T-cell (primary cell): ENCODE data around the gene IFI6. TPM values are rescaled to one million over a fixed set of nuclear protein-coding genes. Genes with fewer than 3 reads are reported as not detected.

Source experiments
- ATAC-seq, 4 experiments: fragments of 200-7000 bp in 3 of 4; fragments of 150-1000 bp in 1 of 4; cut with Tn5 transposase; replicated peaks in 1 of 4; 1 replicate in 3 of 4; 2 replicates in 1 of 4; pipeline ENCODE4 v1.10.0; 2021; ENCODE audit warnings: moderate library complexity in 3 of 4, mild to moderate bottlenecking in 2 of 4, moderate number of reproducible peaks in 1 of 4
- CTCF ChIA-PET, 2 donors: fragments of 300-600 bp; sonication (Branson Sonifier 250); formaldehyde crosslinking; loops; one replicate each; lab custom pipeline; 2022; ENCODE audit warnings: antibody characterized with exemption in 2 of 2; lab: Charles Lee
- POLR2A ChIA-PET, 2 donors: fragments of 300-600 bp; sonication (Branson Sonifier 250); formaldehyde crosslinking; loops; one replicate each; lab custom pipeline; 2022; ENCODE audit warnings: antibody characterized with exemption in 2 of 2; lab: Charles Lee
- DNase-seq, 35 experiments: peaks; one replicate each; pipeline versions ENCODE4 v3.0.0 to v3.0.0-alpha.2; 2013 to 2023
- H3K27ac ChIP-seq: one replicate; pipeline ENCODE4 v1.5.1; 2013; ENCODE audit warnings: low read length
- H3K27me3 ChIP-seq, 2 experiments: replicated peaks in 1 of 2; 1 replicate in 1 of 2; 2 replicates in 1 of 2; pipeline versions ENCODE4 v1.6.1 to v1.7.0; 2013; ENCODE audit warnings: low read length in 1 of 2, mixed read lengths in 1 of 2; ENCODE audit not compliant: control insufficient read depth in 2 of 2, insufficient read depth in 2 of 2; ENCODE audit errors: extremely low read depth in 1 of 2
- H3K36me3 ChIP-seq, 2 donors: 1 replicate in 1 of 2; 2 replicates in 1 of 2; pipeline versions ENCODE4 v1.6.1 to v1.7.0; 2013; ENCODE audit warnings: low read length in 1 of 2; ENCODE audit not compliant: control insufficient read depth in 2 of 2, insufficient read depth in 1 of 2; ENCODE audit errors: extremely low read depth in 1 of 2
- H3K4me1 ChIP-seq, 2 experiments: 1 replicate in 1 of 2; 2 replicates in 1 of 2; pipeline versions ENCODE4 v1.6.1 to v1.7.0; 2013; ENCODE audit warnings: low read length in 2 of 2, mixed read lengths in 1 of 2; ENCODE audit not compliant: insufficient read depth in 2 of 2, control insufficient read depth in 1 of 2; ENCODE audit errors: extremely low read depth in 1 of 2
- H3K4me3 ChIP-seq, 2 donors: 1 replicate in 1 of 2; 2 replicates in 1 of 2; pipeline versions ENCODE4 v1.5.1 to v1.7.0; 2013; ENCODE audit warnings: mild to moderate bottlenecking in 2 of 2, low read length in 1 of 2, moderate library complexity in 1 of 2; ENCODE audit not compliant: control insufficient read depth in 1 of 2; ENCODE audit errors: extremely low read depth in 1 of 2
- H3K9me3 ChIP-seq: 2 replicates; pipeline ENCODE4 v1.7.0; 2013
- H3K27ac Mint-ChIP-seq, 2 donors: one replicate each; pipeline ENCODE4 v1.8.0; 2020 to 2021; ENCODE audit warnings: mild to moderate bottlenecking in 2 of 2, mixed read lengths in 2 of 2
- H3K27me3 Mint-ChIP-seq, 2 donors: one replicate each; pipeline ENCODE4 v1.8.0; 2021 to 2022; ENCODE audit warnings: mixed read lengths in 2 of 2
- H3K36me3 Mint-ChIP-seq: one replicate; pipeline ENCODE4 v1.8.0; 2021; ENCODE audit warnings: mixed read lengths
- H3K4me1 Mint-ChIP-seq, 3 donors: one replicate each; pipeline ENCODE4 v1.8.0; 2020 to 2022; ENCODE audit warnings: mixed read lengths in 3 of 3, mild to moderate bottlenecking in 1 of 3
- H3K4me3 Mint-ChIP-seq, 3 donors: one replicate each; pipeline ENCODE4 v1.8.0; 2020 to 2022; ENCODE audit warnings: mild to moderate bottlenecking in 3 of 3, mixed read lengths in 3 of 3, moderate library complexity in 3 of 3
- H3K9me3 Mint-ChIP-seq, 3 donors: one replicate each; pipeline ENCODE4 v1.8.0; 2020 to 2022; ENCODE audit warnings: mixed read lengths in 3 of 3
- WGBS: methylation state at CpG from one replicate; pipeline ENCODE4 v1.1.5; 2013; ENCODE audit warnings: missing lambda C conversion rate; ENCODE audit not compliant: insufficient coverage; 5-methylcytosine and 5-hydroxymethylcytosine counted together
- total RNA-seq, 35 experiments: library from RNA in 6 of 35; stranded (reverse) in 6 of 35; fragments of 120-200 nt in 1 of 35; gene quantifications; one replicate each; pipeline versions ENCODE4 v1.2.1 to v1.2.4 and lab custom pipeline; 2013 to 2026

IFI6 gene, protein sequence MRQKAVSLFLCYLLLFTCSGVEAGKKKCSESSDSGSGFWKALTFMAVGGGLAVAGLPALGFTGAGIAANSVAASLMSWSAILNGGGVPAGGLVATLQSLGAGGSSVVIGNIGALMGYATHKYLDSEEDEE
- total RNA-seq (10 to 100 TPM; 28.2 to 52.1 (median 40.7) TPM), total RNA-seq (lab: John Stamatoyannopoulos, UW) (2.5 to 217 (median 15.0) reads per million in 29 experiments)
- 54.1 TPM for total RNA-seq (2013)

- Mint-ChIP-seq H3K27me3 (no peaks in the 10 kb centered on the region), H3K4me1 (peaks cover 32 to 46% (median 43%) of the 10 kb centered on the region in 3 donors), H3K9me3 (no peaks in the 10 kb centered on the region), H3K36me3 (peaks cover 7% of the 10 kb centered on the region), H3K4me3 (peak within 1 kb of the TSS; percentile 89 to 97 (median 95)), H3K27ac (peak within 1 kb of the TSS; percentile 98 to 99)
- ChIA-PET POLR2A (interaction anchor here in 1 of 2 donors (0.5 to 2.0 kb wide), 4 partner anchors 11 to 252 kb away, joined by 3 to 11 read pairs (median 6); partner anchors contain the start of gene FAM76A), CTCF (interaction anchor here (0.7 to 1.8 kb wide), 6 partner anchors 9 to 370 kb away, joined by 3 to 19 read pairs (median 4); partner anchors contain the start of gene FAM76A (in 1 of the 2))
- DNase-seq (peak; percentile 54 to 90 (median 71)), ATAC-seq (peak; percentile 91 to 95 (median 93))
- Histone ChIP-seq H3K9me3 (no peaks in the 10 kb centered on the region), H3K4me3 (peak within 1 kb of the TSS; percentile 58 to 71), H3K27me3 (no peaks in the 10 kb centered on the region), H3K36me3 (peaks cover 0 to 5% of the 10 kb centered on the region in 2 donors), H3K4me1 (peaks cover 12 to 42% of the 10 kb centered on the region in 2 experiments), H3K27ac (peak within 1 kb of the TSS; percentile 91)
- 0% methylated on average over 8 of the region's 10 CpGs for WGBS
These were observed at the start of gene IFI6 for GRCh38 chr1:27671964-27672749. TSS of gene IFI6 (minus strand) at chr1:27672192. CDS start at chr1:27669314, 2,878 bp downstream.

DNA sequence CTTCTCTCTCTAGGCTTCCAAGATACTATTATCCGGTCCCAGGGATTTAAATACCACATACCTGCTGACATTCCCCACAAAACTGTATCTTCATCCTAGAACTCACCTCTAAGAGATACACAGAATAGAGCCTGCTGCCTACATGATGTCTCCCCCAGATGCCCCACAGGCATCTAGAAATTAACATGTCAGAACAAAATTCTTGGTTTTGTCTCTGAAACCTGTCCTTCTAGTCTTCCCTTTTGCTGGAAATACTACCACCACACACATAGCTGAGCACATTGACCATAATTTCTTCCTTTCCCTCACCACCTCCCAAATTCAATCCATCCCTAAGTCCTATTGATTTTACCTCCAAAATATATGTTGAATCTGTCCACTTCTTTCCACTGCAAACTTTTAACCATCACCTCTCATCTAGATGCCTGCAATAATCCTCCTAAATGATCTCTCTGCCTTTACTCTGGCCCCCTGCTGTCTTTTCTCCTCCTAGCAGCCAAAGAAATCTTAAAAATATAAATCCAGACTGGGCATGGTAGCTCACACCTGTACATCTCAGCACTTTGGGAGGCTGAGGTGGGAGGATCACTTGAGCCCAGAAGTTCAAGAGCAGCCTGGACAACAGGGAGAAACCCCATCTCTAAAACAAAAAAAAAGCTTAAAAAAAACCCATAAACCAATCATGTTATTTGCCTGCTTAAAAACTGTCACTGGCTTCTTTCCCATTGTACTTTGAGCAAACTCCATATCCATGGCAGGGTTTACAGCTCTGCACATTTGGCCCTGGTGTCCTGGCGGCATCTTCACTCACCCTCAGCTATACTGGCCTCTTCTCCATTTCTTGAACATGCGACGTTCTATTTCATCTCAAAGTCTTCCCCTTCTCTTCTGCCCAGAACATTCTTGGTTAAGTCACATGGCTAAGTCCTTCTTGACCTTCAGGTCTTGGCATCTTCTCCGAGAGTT, 47.6 kb upstream of the IFI6 start:
- H3K27me3 Mint-ChIP-seq = peaks cover 12 to 22% of the 10 kb centered on the region in 2 donors
- no peaks in the 10 kb centered on the region for H3K9me3 ChIP-seq
- H3K27ac ChIP-seq = no peak overlapping the region
- ChIA-PET POLR2A (interaction anchor here in 1 of 2 donors (0.5 kb wide), 1 partner anchor 48 kb away, joined by 10 read pairs; no protein-coding TSS in a partner anchor), CTCF (interaction anchor here in 1 of 2 donors (0.6 to 1.4 kb wide), 3 partner anchors 49 to 54 kb away, joined by 3 to 5 read pairs (median 4); partner anchors contain the start of gene STX12)
- H3K36me3 Mint-ChIP-seq = peaks cover 4% of the 10 kb centered on the region
- H3K4me1 Mint-ChIP-seq = peaks cover 0 to 1% (median 1%) of the 10 kb centered on the region in 3 donors
- no peak overlapping the region for H3K27ac Mint-ChIP-seq
- peaks cover 0 to 11% of the 10 kb centered on the region in 2 experiments for H3K27me3 ChIP-seq
- H3K9me3 Mint-ChIP-seq = peaks cover 5 to 12% (median 6%) of the 10 kb centered on the region in 3 donors
- DNase-seq (peak in 3 of 35 experiments; percentile 4 to 35 (median 8)), ATAC-seq (peak in 3 of 4 experiments; percentile 35 to 66 (median 57))
- no peaks in the 10 kb centered on the region for H3K36me3 ChIP-seq
- 88% methylated on average over 3 of the region's 5 CpGs for WGBS
- H3K4me1 ChIP-seq = no peaks in the 10 kb centered on the region
- no peak overlapping the region for H3K4me3 ChIP-seq
- no peak overlapping the region for H3K4me3 Mint-ChIP-seq

DNA sequence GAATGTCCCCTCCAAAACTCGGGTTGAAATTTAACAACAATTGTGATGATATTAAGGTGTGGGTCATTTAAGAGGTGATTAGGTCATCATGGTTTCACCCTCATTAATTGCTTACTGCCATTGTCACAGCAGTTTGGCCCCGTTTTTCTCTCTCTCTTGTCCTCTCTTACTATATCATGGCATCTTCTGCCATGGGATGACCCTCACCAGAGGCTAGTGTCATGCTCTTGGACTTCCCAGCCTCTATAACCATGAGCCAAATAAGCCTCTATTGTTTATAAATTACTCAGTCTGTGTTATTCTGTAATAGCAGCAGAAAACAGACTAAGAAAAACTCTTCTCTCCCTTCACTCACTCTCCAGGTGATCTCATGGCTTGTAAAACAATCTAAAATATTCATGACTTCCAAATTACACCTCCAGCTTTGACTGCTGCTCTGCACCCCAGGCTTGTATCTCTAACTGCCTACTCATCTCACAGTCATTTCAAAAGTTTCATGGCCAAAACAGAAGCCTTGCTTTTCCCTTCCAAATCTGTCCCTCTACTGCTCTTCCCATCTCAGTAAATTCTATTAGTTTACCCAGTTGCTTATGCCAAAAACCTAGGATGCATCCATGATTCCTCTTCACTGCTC, 44.4 kb upstream of the IFI6 start:
- peaks cover 16 to 22% of the 10 kb centered on the region in 2 donors for H3K27me3 Mint-ChIP-seq
- H3K36me3 Mint-ChIP-seq = peaks cover 4% of the 10 kb centered on the region
- Histone ChIP-seq H3K9me3 (no peaks in the 10 kb centered on the region), H3K4me3 (no peak overlapping the region), H3K27ac (no peak overlapping the region), H3K4me1 (no peaks in the 10 kb centered on the region), H3K36me3 (no peaks in the 10 kb centered on the region), H3K27me3 (peaks cover 0 to 11% of the 10 kb centered on the region in 2 experiments)
- POLR2A ChIA-PET = no interaction called here
- no CpG with 5 or more reads among the region's 2 CpGs for WGBS
- no peak overlapping the region for H3K27ac Mint-ChIP-seq
- H3K4me3 Mint-ChIP-seq = no peak overlapping the region
- H3K4me1 Mint-ChIP-seq = peaks cover 0 to 1% (median 0%) of the 10 kb centered on the region in 3 donors
- DNase-seq (no peak), ATAC-seq (no peak)
- H3K9me3 Mint-ChIP-seq = peaks cover 5 to 12% (median 6%) of the 10 kb centered on the region in 3 donors
- CTCF ChIA-PET = no interaction called here

GRCh38 chr1:27713869-27714513, 42.0 kb upstream of the IFI6 start:
- ATAC-seq = no peak
- H3K36me3 ChIP-seq = no peaks in the 10 kb centered on the region
- CTCF ChIA-PET = no interaction called here
- no peak for DNase-seq
- Mint-ChIP-seq H3K27ac (no peak overlapping the region), H3K9me3 (peaks cover 5 to 12% (median 6%) of the 10 kb centered on the region in 3 donors), H3K36me3 (peaks cover 4% of the 10 kb centered on the region), H3K4me1 (peaks cover 0 to 1% (median 0%) of the 10 kb centered on the region in 3 donors), H3K27me3 (peaks cover 16 to 18% of the 10 kb centered on the region in 2 donors), H3K4me3 (no peak overlapping the region)
- no peaks in the 10 kb centered on the region for H3K4me1 ChIP-seq
- no peak overlapping the region for H3K4me3 ChIP-seq
- no peak overlapping the region for H3K27ac ChIP-seq
- WGBS = no CpG with 5 or more reads among the region's 3 CpGs
- H3K9me3 ChIP-seq = no peaks in the 10 kb centered on the region
- H3K27me3 ChIP-seq = peaks cover 0 to 11% of the 10 kb centered on the region in 2 experiments
- POLR2A ChIA-PET = no interaction called here

GRCh38 chr1:27713139-27713725, 41.2 kb upstream of the IFI6 start:
- no peak overlapping the region for H3K4me3 ChIP-seq
- no peaks in the 10 kb centered on the region for H3K36me3 ChIP-seq
- H3K9me3 ChIP-seq = no peaks in the 10 kb centered on the region
- POLR2A ChIA-PET = no interaction called here
- peaks cover 0 to 6% of the 10 kb centered on the region in 2 experiments for H3K27me3 ChIP-seq
- no peak overlapping the region for H3K27ac ChIP-seq
- no CpG with 5 or more reads among the region's 3 CpGs for WGBS
- H3K4me1 ChIP-seq = no peaks in the 10 kb centered on the region
- CTCF ChIA-PET = interaction anchor here in 1 of 2 donors (0.5 kb wide), 1 partner anchor 1196 kb away, joined by 6 read pairs; no protein-coding TSS in a partner anchor
- no peak for DNase-seq
- Mint-ChIP-seq H3K27me3 (peaks cover 16 to 18% of the 10 kb centered on the region in 2 donors), H3K27ac (no peak overlapping the region), H3K9me3 (peaks cover 5 to 12% (median 6%) of the 10 kb centered on the region in 3 donors), H3K36me3 (peaks cover 4% of the 10 kb centered on the region), H3K4me3 (no peak overlapping the region), H3K4me1 (peaks cover 0 to 1% (median 0%) of the 10 kb centered on the region in 3 donors)
- no peak for ATAC-seq
